Activated naive CD4-positive, alpha-beta T cell (primary cell): ENCODE data around the gene KCNJ9.
"Not testable (repeated sequence)": the region's sequence is repeated elsewhere in the genome, so short reads cannot be mapped to it uniquely, and the experiment has no call there.

Experiments used
- DNase-seq, 4 experiments: peaks; one replicate each; lab custom pipeline; 2025; lab: John Stamatoyannopoulos, UW

KCNJ9 gene

GRCh38 chr1:160125746-160126145, 44.4 kb downstream of the KCNJ9 start:
- DNase-seq = no peak

DNA sequence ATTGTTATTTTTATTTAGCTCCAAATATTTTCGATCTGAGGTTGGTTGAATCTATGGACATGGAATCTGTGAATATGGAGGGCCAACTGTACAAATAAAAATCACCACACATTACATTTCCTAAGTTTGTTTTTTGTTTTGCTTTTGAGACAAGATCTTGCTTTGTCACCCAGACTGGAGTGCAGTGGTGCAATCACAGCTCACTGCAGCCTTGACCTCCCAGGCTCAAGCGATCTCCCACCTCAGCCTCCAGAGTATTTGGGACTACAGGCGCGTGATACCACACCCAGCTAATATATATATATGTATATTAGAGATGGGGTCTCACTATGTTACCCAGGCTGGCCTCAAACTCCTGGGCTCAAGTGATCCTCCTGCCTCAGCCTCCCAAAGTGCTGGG, 45.0 kb downstream of the KCNJ9 start:
- not testable (repeated sequence) for DNase-seq

DNA sequence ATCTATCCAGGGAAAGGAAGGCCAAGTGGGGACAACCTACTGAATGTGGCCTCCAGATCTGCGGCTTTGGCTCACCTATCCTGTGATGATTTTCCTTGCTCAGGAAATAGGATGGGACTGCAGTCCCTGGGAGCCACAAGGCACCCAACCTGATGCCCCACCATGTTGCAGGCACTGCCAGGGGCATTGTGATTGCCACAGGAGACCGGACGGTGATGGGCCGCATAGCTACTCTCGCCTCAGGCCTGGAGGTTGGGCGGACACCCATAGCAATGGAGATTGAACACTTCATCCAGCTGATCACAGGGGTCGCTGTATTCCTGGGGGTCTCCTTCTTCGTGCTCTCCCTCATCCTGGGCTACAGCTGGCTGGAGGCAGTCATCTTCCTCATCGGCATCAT, 46.0 kb downstream of the KCNJ9 start:
- DNase-seq = no peak

DNA sequence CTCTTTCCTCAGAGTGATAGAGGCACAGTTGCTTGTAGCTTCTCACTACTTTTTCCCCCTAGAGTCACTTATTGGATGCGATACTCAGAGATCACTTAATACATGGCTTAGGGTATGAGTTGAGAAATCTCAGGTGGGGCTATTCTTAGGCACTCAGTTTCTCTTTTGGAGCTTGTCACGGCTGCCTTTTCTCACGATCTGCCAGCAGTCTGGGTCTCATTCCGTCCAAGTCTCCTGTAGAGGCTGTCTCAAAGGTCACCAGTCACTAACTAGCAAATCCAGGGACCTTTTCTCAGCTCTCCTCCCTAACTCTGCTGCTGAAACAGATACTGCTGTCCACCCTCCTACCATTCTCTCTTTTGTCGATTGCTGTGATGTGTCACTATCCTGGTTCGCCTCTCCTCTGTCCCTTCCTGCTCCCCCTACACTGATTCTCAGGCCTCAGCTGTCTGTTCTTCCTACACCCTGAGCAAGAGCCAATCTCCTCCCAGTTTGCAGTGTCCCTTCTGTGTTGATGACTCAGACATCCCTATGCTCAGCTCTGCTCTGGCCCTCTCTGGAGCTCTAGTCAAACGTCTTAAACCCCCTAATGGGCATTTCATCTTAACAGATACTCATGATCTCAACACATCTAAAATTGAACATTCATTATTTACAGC, 46.7 kb downstream of the KCNJ9 start:
- no peak for DNase-seq

- no peak for DNase-seq
Measured at GRCh38 chr1:160128636-160129035, 47.3 kb downstream of the KCNJ9 start.

DNA sequence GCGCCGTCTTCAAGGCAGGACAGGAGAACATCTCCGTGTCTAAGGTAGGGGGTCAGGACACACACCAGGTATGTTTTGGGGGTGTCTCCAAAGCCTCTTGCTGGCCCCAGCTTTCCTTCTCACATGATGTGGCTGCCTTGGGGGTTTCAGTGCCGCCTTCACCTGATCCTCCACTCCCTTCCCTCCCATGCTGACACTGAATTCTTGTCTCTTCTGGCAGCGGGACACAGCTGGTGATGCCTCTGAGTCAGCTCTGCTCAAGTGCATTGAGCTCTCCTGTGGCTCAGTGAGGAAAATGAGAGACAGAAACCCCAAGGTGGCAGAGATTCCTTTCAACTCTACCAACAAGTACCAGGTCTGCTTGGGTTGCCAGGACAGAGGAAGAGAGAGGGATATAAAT, 47.7 kb downstream of the KCNJ9 start:
- DNase-seq = no peak

GRCh38 chr1:160129558-160129957, 48.2 kb downstream of the KCNJ9 start:
- no peak for DNase-seq

DNA sequence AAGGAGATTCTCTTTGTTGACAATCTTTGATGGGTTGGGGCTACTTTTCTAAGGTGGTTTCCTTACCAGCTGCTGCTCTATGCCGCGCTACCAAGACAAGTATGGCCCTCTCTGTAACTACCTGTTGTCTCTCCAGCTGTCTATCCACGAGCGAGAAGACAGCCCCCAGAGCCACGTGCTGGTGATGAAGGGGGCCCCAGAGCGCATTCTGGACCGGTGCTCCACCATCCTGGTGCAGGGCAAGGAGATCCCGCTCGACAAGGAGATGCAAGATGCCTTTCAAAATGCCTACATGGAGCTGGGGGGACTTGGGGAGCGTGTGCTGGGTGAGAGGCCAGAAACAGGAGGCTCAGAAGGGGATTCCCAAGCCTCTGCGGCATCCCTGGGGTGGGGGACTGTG, 48.6 kb downstream of the KCNJ9 start:
- DNase-seq = no peak

DNA sequence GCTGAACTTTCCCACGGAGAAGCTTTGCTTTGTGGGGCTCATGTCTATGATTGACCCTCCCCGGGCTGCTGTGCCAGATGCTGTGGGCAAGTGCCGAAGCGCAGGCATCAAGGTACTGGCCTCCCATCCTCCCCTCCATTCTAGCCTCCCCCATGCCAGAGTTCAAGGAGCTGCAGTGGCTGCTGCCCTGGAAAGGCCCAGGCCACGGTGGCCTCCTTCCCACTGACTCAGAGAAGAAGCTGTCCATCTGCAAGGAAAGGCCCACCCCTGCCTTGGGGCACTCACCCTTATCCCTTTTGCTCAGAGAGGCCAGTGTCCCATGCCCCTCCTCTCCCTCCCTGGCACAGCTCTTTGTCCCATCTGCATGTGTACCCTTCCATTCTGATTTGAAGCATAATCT, 49.1 kb downstream of the KCNJ9 start:
- DNase-seq = no peak

DNA sequence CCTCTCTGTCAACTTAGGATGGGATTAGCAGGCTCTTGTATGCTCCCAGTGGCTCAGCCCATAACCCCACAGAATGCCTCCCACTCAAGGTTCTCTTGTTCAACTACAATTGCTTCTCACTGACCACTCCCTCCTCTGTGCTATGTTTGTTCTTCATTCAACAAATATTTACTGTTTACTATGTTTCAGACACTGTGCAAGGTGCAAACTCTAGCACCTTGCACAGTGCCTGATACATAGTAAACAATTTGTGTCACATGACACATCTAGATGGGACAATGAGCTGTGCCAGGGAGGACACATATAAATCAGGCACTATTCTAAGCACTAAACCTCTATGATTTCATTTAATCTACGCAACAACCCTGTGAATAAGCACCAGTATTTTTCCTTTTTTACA, 49.6 kb downstream of the KCNJ9 start:
- no peak for DNase-seq

GRCh38 chr1:160131803-160132565, 50.6 kb downstream of the KCNJ9 start:
- no peak for DNase-seq

GRCh38 chr1:160133990-160134770, 52.8 kb downstream of the KCNJ9 start:
- DNase-seq = no peak

DNA sequence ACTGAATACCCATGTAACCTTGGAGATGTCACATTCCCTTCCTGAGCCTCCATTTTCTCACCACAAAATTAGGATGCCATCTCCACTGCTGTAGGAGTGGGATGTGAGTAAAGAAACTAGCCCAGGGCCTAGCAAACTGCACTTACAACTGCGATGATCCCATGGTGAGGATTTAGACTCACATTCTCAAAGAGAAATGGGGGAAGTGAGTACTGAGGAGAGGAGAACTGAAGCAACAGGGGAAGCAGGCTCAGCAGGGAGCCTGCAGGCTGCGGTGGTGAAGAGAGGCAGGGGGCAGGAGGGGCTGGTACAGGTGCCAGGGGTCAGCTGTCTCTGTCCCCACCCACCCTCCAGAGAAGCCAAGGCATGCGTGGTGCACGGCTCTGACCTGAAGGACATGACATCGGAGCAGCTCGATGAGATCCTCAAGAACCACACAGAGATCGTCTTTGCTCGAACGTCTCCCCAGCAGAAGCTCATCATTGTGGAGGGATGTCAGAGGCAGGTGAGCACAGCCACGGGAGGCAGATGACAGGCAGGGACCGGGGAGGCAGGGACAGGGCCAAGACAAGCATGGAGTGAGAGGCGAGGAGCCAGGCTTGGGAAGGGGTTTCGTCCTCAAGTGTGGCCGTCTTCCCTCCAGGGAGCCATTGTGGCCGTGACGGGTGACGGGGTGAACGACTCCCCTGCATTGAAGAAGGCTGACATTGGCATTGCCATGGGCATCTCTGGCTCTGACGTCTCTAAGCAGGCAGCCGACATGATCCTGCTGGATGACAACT, 53.6 kb downstream of the KCNJ9 start:
- DNase-seq = no peak

GRCh38 chr1:160136121-160136925, 55.0 kb downstream of the KCNJ9 start:
- no peak for DNase-seq

DNA sequence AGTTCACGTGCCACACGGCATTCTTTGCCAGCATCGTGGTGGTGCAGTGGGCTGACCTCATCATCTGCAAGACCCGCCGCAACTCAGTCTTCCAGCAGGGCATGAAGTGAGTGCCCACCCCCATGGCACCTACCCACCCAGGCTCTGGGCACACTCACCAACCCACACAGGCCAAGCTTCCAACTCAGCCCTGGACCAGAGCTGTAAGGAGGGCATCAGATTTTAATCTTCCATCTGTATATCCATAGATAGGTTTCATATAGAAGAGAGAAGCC, 55.5 kb downstream of the KCNJ9 start:
- no peak for DNase-seq

GRCh38 chr1:160137216-160137862, 56.0 kb downstream of the KCNJ9 start:
- DNase-seq = no peak

DNA sequence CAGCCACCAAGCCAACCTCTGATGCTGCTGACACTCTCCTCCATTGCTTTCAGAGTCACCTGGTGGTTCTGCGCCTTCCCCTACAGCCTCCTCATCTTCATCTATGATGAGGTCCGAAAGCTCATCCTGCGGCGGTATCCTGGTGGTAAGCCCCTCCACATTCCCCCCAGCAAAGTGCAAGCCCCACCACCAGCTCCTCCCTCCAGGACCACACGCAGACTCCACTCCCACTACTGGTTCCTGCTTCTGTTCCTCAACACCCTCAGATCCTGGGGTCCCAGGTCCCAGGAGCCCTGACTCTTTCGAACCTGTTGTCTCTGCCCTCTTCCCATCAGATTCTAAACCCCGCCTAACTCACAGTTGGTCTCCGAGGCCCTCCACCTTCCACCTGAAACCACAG, 58.5 kb downstream of the KCNJ9 start:
- no peak for DNase-seq
